Esophagus (tissue), 2 donors: Measurements from ENCODE around the gene EXOSC9. TPM values are rescaled to one million over a fixed set of nuclear protein-coding genes. Genes with fewer than 3 reads are reported as not detected.

Experiments
- H3K27ac ChIP-seq, 2 donors: one replicate each; pipeline ENCODE4 v1.5.1; 2013; ENCODE audit warnings: low read depth in 2 of 2, mild to moderate bottlenecking in 2 of 2, inconsistent platforms in 1 of 2, low read length in 1 of 2, moderate library complexity in 1 of 2
- H3K27me3 ChIP-seq, 2 donors: one replicate each; pipeline ENCODE4 v1.6.1; 2013; ENCODE audit warnings: low read length in 2 of 2, control low read depth in 1 of 2, mild to moderate bottlenecking in 1 of 2; ENCODE audit not compliant: insufficient read depth in 2 of 2, control insufficient read depth in 1 of 2
- H3K36me3 ChIP-seq, 2 donors: one replicate each; pipeline ENCODE4 v1.6.1; 2013; ENCODE audit warnings: low read length in 1 of 2; ENCODE audit not compliant: control insufficient read depth in 2 of 2, insufficient read depth in 2 of 2
- H3K4me1 ChIP-seq, 2 donors: one replicate each; pipeline ENCODE4 v1.6.1; 2013; ENCODE audit warnings: low read length in 1 of 2; ENCODE audit not compliant: control insufficient read depth in 2 of 2, insufficient read depth in 2 of 2
- H3K4me3 ChIP-seq, 2 donors: one replicate each; pipeline ENCODE4 v1.5.1; 2013; ENCODE audit warnings: low read length in 2 of 2, mild to moderate bottlenecking in 2 of 2, low read depth in 1 of 2, moderate library complexity in 1 of 2
- H3K9me3 ChIP-seq, 2 donors: one replicate each; pipeline ENCODE4 v1.6.1; 2013; ENCODE audit warnings: mild to moderate bottlenecking in 2 of 2, low read depth in 1 of 2, low read length in 1 of 2, moderate library complexity in 1 of 2; ENCODE audit not compliant: control insufficient read depth in 2 of 2, insufficient read depth in 1 of 2
- WGBS, 2 donors: extraction: QIAGEN DNeasy Blood & Tissue Kit; methylation state at CpG; one replicate each; pipeline ENCODE4 v1.1.7; 2013; 5-methylcytosine and 5-hydroxymethylcytosine counted together
- polyA plus RNA-seq, 2 donors: library from polyadenylated mRNA; stranded (reverse); fragments of 200-250 nt; gene quantifications; one replicate each; pipeline ENCODE4 v1.2.3, GENCODE V29; 2013
- donor health status: healthy with polysubstance abuse.
- donor health status: Bipolar disorder and iron deficiency.

EXOSC9 gene
- polyA plus RNA-seq, 2 donors, result 16.3 to 18.9 TPM

- H3K27me3 ChIP-seq, result no peaks in the 10 kb centered on the region
- H3K27ac ChIP-seq, result no peak overlapping the region
- H3K9me3 ChIP-seq, result no peaks in the 10 kb centered on the region
- H3K4me3 ChIP-seq, result no peak overlapping the region
- peaks cover 3 to 4% of the 10 kb centered on the region in 2 donors for H3K4me1 ChIP-seq
- no peaks in the 10 kb centered on the region for H3K36me3 ChIP-seq
- 68 to 77% methylated on average over 1 of the region's 1 CpG for WGBS, 2 donors
Observed at GRCh38 chr4:121819216-121819965, 18.3 kb downstream of the EXOSC9 start.

- Histone ChIP-seq H3K9me3 (no peaks in the 10 kb centered on the region), H3K4me3 (peak overlapping the region in 1 of 2 donors; percentile 94), H3K36me3 (no peaks in the 10 kb centered on the region), H3K27me3 (no peaks in the 10 kb centered on the region), H3K4me1 (peaks cover 3 to 4% of the 10 kb centered on the region in 2 donors), H3K27ac (no peak overlapping the region)
- WGBS, 2 donors, result 84 to 88% methylated on average over 1 of the region's 1 CpG
Observed at GRCh38 chr4:121822047-121822446, 20.9 kb downstream of the EXOSC9 start.

- WGBS, 2 donors, result 1 to 2% methylated on average over 30 of the region's 30 CpGs
- H3K27me3 ChIP-seq, result no peaks in the 10 kb centered on the region
- H3K4me1 ChIP-seq, result peaks cover 3 to 4% of the 10 kb centered on the region in 2 donors
- no peaks in the 10 kb centered on the region for H3K36me3 ChIP-seq
- peak overlapping the region; percentile 69 to 94 for H3K4me3 ChIP-seq
- no peaks in the 10 kb centered on the region for H3K9me3 ChIP-seq
- peak overlapping the region in 1 of 2 donors; percentile 52 for H3K27ac ChIP-seq
Observed at GRCh38 chr4:121822796-121823504, 21.8 kb downstream of the EXOSC9 start.

- 0% methylated on average over 60 to 63 of the region's 63 CpGs for WGBS, 2 donors
- Histone ChIP-seq H3K4me3 (peak within 1 kb of the TSS; percentile 69 to 94), H3K27me3 (no peaks in the 10 kb centered on the region), H3K36me3 (no peaks in the 10 kb centered on the region), H3K9me3 (no peaks in the 10 kb centered on the region), H3K27ac (peak within 1 kb of the TSS; percentile 52 to 77), H3K4me1 (peaks cover 3 to 4% of the 10 kb centered on the region in 2 donors)
Observed at GRCh38 chr4:121823505-121824170, 22.5 kb downstream of the EXOSC9 start, which contains the start of gene CCNA2. Gene CCNA2 (minus strand): TSS chr4:121823883. CDS start chr4:121823628, 255 bp downstream.

- Histone ChIP-seq H3K4me3 (peak overlapping the region; percentile 69 to 94), H3K27ac (peak overlapping the region; percentile 48 to 77), H3K36me3 (no peaks in the 10 kb centered on the region), H3K27me3 (no peaks in the 10 kb centered on the region), H3K9me3 (no peaks in the 10 kb centered on the region), H3K4me1 (peaks cover 3 to 4% of the 10 kb centered on the region in 2 donors)
- 3 to 4% methylated on average over 8 of the region's 8 CpGs for WGBS, 2 donors
Observed at GRCh38 chr4:121824171-121824527, 23.0 kb downstream of the EXOSC9 start.

GRCh38 chr4:121824950-121825349 lies 23.8 kb downstream of the EXOSC9 start:
- Histone ChIP-seq H3K27ac (no peak overlapping the region), H3K9me3 (no peaks in the 10 kb centered on the region)
- 37 to 48% methylated on average over 2 of the region's 2 CpGs for WGBS, 2 donors

GRCh38 chr4:121827853-121828252 lies 26.7 kb downstream of the EXOSC9 start:
- Histone ChIP-seq H3K4me3 (no peak overlapping the region), H3K4me1 (peaks cover 3 to 4% of the 10 kb centered on the region in 2 donors), H3K27me3 (no peaks in the 10 kb centered on the region), H3K36me3 (no peaks in the 10 kb centered on the region), H3K27ac (no peak overlapping the region), H3K9me3 (no peaks in the 10 kb centered on the region)
- WGBS, 2 donors, result 91 to 95% methylated on average over 1 of the region's 1 CpG

More at GRCh38 chr4:121824950-121825349, 23.8 kb downstream of the EXOSC9 start:
- Histone ChIP-seq H3K4me1 (peaks cover 3 to 4% of the 10 kb centered on the region in 2 donors), H3K4me3 (no peak overlapping the region), H3K27me3 (no peaks in the 10 kb centered on the region), H3K36me3 (no peaks in the 10 kb centered on the region)

- Histone ChIP-seq H3K36me3 (no peaks in the 10 kb centered on the region), H3K27ac (no peak overlapping the region), H3K4me3 (no peak overlapping the region), H3K4me1 (no peaks in the 10 kb centered on the region), H3K27me3 (no peaks in the 10 kb centered on the region), H3K9me3 (no peaks in the 10 kb centered on the region)
- 86 to 92% methylated on average over 5 of the region's 5 CpGs for WGBS, 2 donors
Observed at GRCh38 chr4:121829511-121829910, 28.4 kb downstream of the EXOSC9 start.

GRCh38 chr4:121838136-121838535 lies 37.0 kb downstream of the EXOSC9 start:
- Histone ChIP-seq H3K9me3 (no peaks in the 10 kb centered on the region), H3K27ac (no peak overlapping the region), H3K27me3 (no peaks in the 10 kb centered on the region), H3K4me3 (no peak overlapping the region), H3K4me1 (no peaks in the 10 kb centered on the region), H3K36me3 (peaks cover 0 to 4% of the 10 kb centered on the region in 2 donors)
